OCI-LY3 (cell line): ENCODE data around the gene GATM.

ENCODE experiments used
- EZH2phosphoT487 ChIP-seq: fragments of 200-600 bp; shearing (Covaris generic); IDR thresholded peaks from 2 replicates; pipeline ENCODE4 v1.6.1; 2018; ENCODE audit warnings: antibody characterized with exemption, mixed run types, low read depth
- TF ChIP-seq, protein P1 (sequence below): fragments of 200-600, 300-600 bp; sonication (generic); IDR thresholded peaks from 2 replicates; pipeline ENCODE4 v1.5.1; 2014; ENCODE audit warnings: antibody characterized with exemption, low read length, low read depth

DNA sequence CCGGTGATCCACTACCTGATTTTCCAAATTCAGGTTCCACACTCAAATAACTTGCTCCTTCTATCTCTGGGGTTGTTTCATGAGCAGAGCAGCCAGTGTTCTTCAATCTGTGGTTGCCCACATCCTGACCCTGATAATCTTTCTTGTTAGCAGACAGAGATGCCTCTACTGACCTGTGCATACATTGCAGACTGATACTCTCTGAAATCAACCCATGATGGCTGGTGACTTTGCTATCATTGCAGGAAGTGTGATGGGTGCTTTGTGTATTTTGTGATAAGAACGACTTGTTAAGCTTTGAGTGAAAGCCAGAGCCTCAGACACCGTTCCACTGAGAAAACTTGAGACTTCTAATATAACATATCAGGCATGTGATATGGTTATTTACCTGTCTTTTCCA, 39.9 kb downstream of the GATM start:
- TF ChIP-seq, protein P1, sequence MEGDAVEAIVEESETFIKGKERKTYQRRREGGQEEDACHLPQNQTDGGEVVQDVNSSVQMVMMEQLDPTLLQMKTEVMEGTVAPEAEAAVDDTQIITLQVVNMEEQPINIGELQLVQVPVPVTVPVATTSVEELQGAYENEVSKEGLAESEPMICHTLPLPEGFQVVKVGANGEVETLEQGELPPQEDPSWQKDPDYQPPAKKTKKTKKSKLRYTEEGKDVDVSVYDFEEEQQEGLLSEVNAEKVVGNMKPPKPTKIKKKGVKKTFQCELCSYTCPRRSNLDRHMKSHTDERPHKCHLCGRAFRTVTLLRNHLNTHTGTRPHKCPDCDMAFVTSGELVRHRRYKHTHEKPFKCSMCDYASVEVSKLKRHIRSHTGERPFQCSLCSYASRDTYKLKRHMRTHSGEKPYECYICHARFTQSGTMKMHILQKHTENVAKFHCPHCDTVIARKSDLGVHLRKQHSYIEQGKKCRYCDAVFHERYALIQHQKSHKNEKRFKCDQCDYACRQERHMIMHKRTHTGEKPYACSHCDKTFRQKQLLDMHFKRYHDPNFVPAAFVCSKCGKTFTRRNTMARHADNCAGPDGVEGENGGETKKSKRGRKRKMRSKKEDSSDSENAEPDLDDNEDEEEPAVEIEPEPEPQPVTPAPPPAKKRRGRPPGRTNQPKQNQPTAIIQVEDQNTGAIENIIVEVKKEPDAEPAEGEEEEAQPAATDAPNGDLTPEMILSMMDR: no peak
- no peak for TF ChIP-seq EZH2phosphoT487
